GM12878 (cell line): ENCODE data around the gene KRTAP4-7. TPM values are rescaled to one million over a fixed set of nuclear protein-coding genes. Genes with fewer than 3 reads are reported as not detected.
"Not testable (repeated sequence)": the region's sequence is repeated elsewhere in the genome, so short reads cannot be mapped to it uniquely, and the experiment has no call there.

ENCODE experiments used
- ATAC-seq: fragments of 200-7000 bp; cut with Tn5 transposase; 3 replicates; pipeline ENCODE4 v1.9.1; 2020; ENCODE audit warnings: mild to moderate bottlenecking, moderate library complexity
- BruUV-seq: library from RNA; stranded (reverse); fragments of 400-500 nt; replicated peaks from 2 replicates; lab custom pipeline; 2021; lab: Mats Ljungman, UMichigan
- CTCF ChIA-PET: fragments of 300-600 bp; sonication (Branson Sonifier 250); formaldehyde crosslinking; extraction: SDS; loops from one replicate; lab custom pipeline; 2021; ENCODE audit warnings: inconsistent platforms; lab: Yijun Ruan, JAX
- POLR2A ChIA-PET: fragments of 350-600 bp; formaldehyde crosslinking; extraction: SDS; loops from one replicate; lab custom pipeline; 2021; ENCODE audit warnings: inconsistent platforms; lab: Charles Lee
- RAD21 ChIA-PET: fragments of 300-600 bp; sonication (Branson Sonifier 250); formaldehyde crosslinking; loops from one replicate; lab custom pipeline; 2023; ENCODE audit warnings: antibody characterized with exemption; ENCODE audit not compliant: unreplicated experiment; lab: Charles Lee
- SMC1A ChIA-PET: fragments of 300-600 bp; sonication (Branson Sonifier 250); formaldehyde crosslinking; loops from one replicate; lab custom pipeline; 2023; ENCODE audit not compliant: unreplicated experiment, uncharacterized antibody; lab: Charles Lee
- DNase-seq: peaks from one replicate; pipeline ENCODE4 v3.0.0-alpha.2; 2011; ENCODE audit warnings: low read depth, low spot score
- FAIRE-seq: peaks from 3 replicates; lab custom pipeline; 2011; peaks lifted over from hg19 to GRCh38; lab: Jason Lieb, UNC
- H2AFZ ChIP-seq: 2 replicates; pipeline ENCODE4 v1.6.0; 2011; ENCODE audit warnings: low read depth, low read length, control low read depth; ENCODE audit not compliant: control insufficient read depth
- H3K27ac ChIP-seq: 2 replicates; pipeline ENCODE4 v1.5.1; 2011; ENCODE audit warnings: control low read depth; ENCODE audit not compliant: control insufficient read depth, insufficient read depth
- H3K27me3 ChIP-seq, 2 experiments: replicated peaks in 1 of 2; 2 replicates each; pipeline versions ENCODE4 v1.6.0 to v1.6.1; 2011; ENCODE audit warnings: low read length in 1 of 2; ENCODE audit not compliant: control insufficient read depth in 2 of 2, insufficient read depth in 2 of 2
- H3K36me3 ChIP-seq, 2 experiments: 2 replicates each; pipeline ENCODE4 v1.5.1; 2011; ENCODE audit warnings: low read length in 1 of 2; ENCODE audit not compliant: control insufficient read depth in 2 of 2, insufficient read depth in 2 of 2
- H3K4me1 ChIP-seq: 2 replicates; pipeline ENCODE4 v1.6.1; 2011; ENCODE audit warnings: mild to moderate bottlenecking, low read length, moderate library complexity, mixed read lengths; ENCODE audit not compliant: control insufficient read depth, insufficient read depth
- H3K4me2 ChIP-seq: 2 replicates; pipeline ENCODE4 v1.6.0; 2011; ENCODE audit warnings: control low read depth; ENCODE audit not compliant: control insufficient read depth, insufficient read depth
- H3K4me3 ChIP-seq: fragments of 200-600 bp; sonication (generic); 2 replicates; pipeline ENCODE4 v1.5.1; 2016
- H3K79me2 ChIP-seq: 2 replicates; pipeline ENCODE4 v1.6.0; 2011; ENCODE audit warnings: low read length; ENCODE audit not compliant: control insufficient read depth, insufficient read depth
- H3K9ac ChIP-seq: 2 replicates; pipeline ENCODE4 v1.8.0; 2011; ENCODE audit warnings: low read length, control low read depth, mixed read lengths; ENCODE audit not compliant: control insufficient read depth, insufficient read depth
- H3K9me3 ChIP-seq: replicated peaks from 3 replicates; pipeline ENCODE4 v1.5.1; 2011; ENCODE audit warnings: mild to moderate bottlenecking, low read length; ENCODE audit not compliant: control insufficient read depth, insufficient read depth
- H4K20me1 ChIP-seq: 2 replicates; pipeline ENCODE4 v1.6.0; 2011; ENCODE audit not compliant: control insufficient read depth, insufficient read depth
- CHD1 ChIP-seq: IDR thresholded peaks from 2 replicates; pipeline ENCODE4 v1.6.1; 2012; ENCODE audit warnings: low read depth, low read length, improper control_type of control experiment
- EP300 ChIP-seq, 2 experiments: fragments of 150-350 bp in 1 of 2; IDR thresholded peaks; 2 replicates each; pipeline ENCODE4 v1.6.1; 2011 to 2012; ENCODE audit warnings: low read depth in 2 of 2, low read length in 2 of 2, borderline replicate concordance in 1 of 2, improper control_type of control experiment in 1 of 2, inconsistent platforms in 1 of 2; ENCODE audit not compliant: control insufficient read depth in 1 of 2
- KDM1A ChIP-seq: fragments of 200-600 bp; sonication (generic); IDR thresholded peaks from 2 replicates; pipeline ENCODE4 v1.6.1; 2016; ENCODE audit warnings: borderline replicate concordance
- MEF2A ChIP-seq: IDR thresholded peaks from 2 replicates; pipeline ENCODE4 v1.6.1; 2011; ENCODE audit warnings: low read depth, mild to moderate bottlenecking, low read length, moderate library complexity; ENCODE audit not compliant: insufficient read depth
- MXI1 ChIP-seq: fragments of 150-350 bp; IDR thresholded peaks from 2 replicates; pipeline ENCODE4 v1.6.1; 2011; ENCODE audit warnings: low read depth, mild to moderate bottlenecking, inconsistent platforms, low read length, improper control_type of control experiment
- MYC ChIP-seq: IDR thresholded peaks from 2 replicates; pipeline ENCODE4 v1.6.1; 2011; ENCODE audit warnings: mild to moderate bottlenecking, low read length, moderate library complexity, inconsistent platforms; ENCODE audit not compliant: insufficient read depth, insufficient replicate concordance, insufficient read length, severe bottlenecking
- NR2C2 ChIP-seq: IDR thresholded peaks from 2 replicates; pipeline ENCODE4 v1.6.1; 2011; ENCODE audit warnings: borderline replicate concordance, low read depth; ENCODE audit not compliant: control insufficient read depth, insufficient read length
- PAX8 ChIP-seq: fragments of 450-650 bp; IDR thresholded peaks from 2 replicates; pipeline ENCODE4 v1.6.1; 2017; ENCODE audit warnings: mild to moderate bottlenecking, moderate library complexity
- RELA ChIP-seq: fragments of 450-650 bp; IDR thresholded peaks from 2 replicates; pipeline ENCODE4 v1.8.0; 2014; ENCODE audit warnings: borderline replicate concordance; ENCODE audit not compliant: partially characterized antibody
- RUNX3 ChIP-seq: IDR thresholded peaks from 2 replicates; pipeline ENCODE4 v1.6.1; 2012; ENCODE audit warnings: low read length, inconsistent platforms
- SPI1 ChIP-seq: IDR thresholded peaks from 2 replicates; pipeline ENCODE4 v1.6.1; 2011; ENCODE audit warnings: low read depth, mild to moderate bottlenecking, low read length, moderate library complexity, borderline replicate concordance; ENCODE audit not compliant: insufficient read depth
- STAT1 ChIP-seq: fragments of 450-650 bp; conservative IDR thresholded peaks from 2 replicates; pipeline ENCODE4 v1.6.1; 2014; ENCODE audit warnings: antibody characterized with exemption, mild to moderate bottlenecking
- STAT3 ChIP-seq: IDR thresholded peaks from 2 replicates; pipeline ENCODE4 v1.6.1; 2011; ENCODE audit warnings: low read depth, low read length, improper control_type of control experiment
- ZBED1 ChIP-seq: IDR thresholded peaks from 2 replicates; pipeline ENCODE4 v1.6.1; 2016; ENCODE audit warnings: borderline replicate concordance
- WGBS: methylation state at CpG from one replicate; pipeline ENCODE4 v1.1.6; 2016; ENCODE audit warnings: low lambda C conversion rate; ENCODE audit not compliant: insufficient replicate concordance, insufficient coverage; ENCODE audit errors: missing lambda C conversion rate; 5-methylcytosine and 5-hydroxymethylcytosine counted together
- in situ Hi-C: fragments of 300-500 bp; cut with MboI; formaldehyde crosslinking; loops from 9 replicates; pipeline ENCODE4 v1.14.3; 2018; ENCODE audit warnings: mixed read lengths
- intact Hi-C: fragments of 100-400 bp; cut with micrococcal nuclease; formaldehyde crosslinking; loops from one replicate; pipeline ENCODE4 v1.14.2; 2022; ENCODE audit not compliant: unreplicated experiment
- polyA plus RNA-seq, 11 experiments: library from polyadenylated mRNA; depleted of rRNA in 4 of 11; unstranded in 6 of 11; stranded (reverse) in 5 of 11; fragments of >200 nt; fragmentation: Nextera tagmentation in 4 of 11; fragmentation: Illumina TruSeq in 1 of 11; extraction: Ambion mirVana in 4 of 11; extraction: Trizol in 1 of 11; gene quantifications; 1 replicate in 1 of 11; 2 replicates in 10 of 11; pipeline versions ENCODE4 v1.2.1 to v1.2.3, GENCODE V29; 2011 to 2016; ENCODE audit warnings: inconsistent platforms in 2 of 11, missing spikeins in 2 of 11, low read depth in 1 of 11
- total RNA-seq, 4 experiments: library from RNA; depleted of rRNA in 3 of 4; stranded (reverse); fragments of >200 nt in 3 of 4; fragmentation: Illumina TruSeq in 1 of 4; extraction: Trizol in 1 of 4; gene quantifications; 2 replicates each; pipeline versions ENCODE4 v1.2.1 to v1.2.3, GENCODE V29; 2013 to 2021
- TF ChIP-seq, protein P1 (sequence below): fragments of 450-650 bp; IDR thresholded peaks from 2 replicates; pipeline ENCODE4 v1.6.1; 2014; ENCODE audit warnings: mild to moderate bottlenecking
- TF ChIP-seq, protein P2 (sequence below): IDR thresholded peaks from 2 replicates; pipeline ENCODE4 v1.6.1; 2012; ENCODE audit warnings: low read depth, low read length, improper control_type of control experiment

KRTAP4-7 gene
- total and polyA plus RNA-seq, 10 of the 15 experiments (the other 5 are each of a cell fraction or from before 2014, with no cell fraction given) = not detected

DNA sequence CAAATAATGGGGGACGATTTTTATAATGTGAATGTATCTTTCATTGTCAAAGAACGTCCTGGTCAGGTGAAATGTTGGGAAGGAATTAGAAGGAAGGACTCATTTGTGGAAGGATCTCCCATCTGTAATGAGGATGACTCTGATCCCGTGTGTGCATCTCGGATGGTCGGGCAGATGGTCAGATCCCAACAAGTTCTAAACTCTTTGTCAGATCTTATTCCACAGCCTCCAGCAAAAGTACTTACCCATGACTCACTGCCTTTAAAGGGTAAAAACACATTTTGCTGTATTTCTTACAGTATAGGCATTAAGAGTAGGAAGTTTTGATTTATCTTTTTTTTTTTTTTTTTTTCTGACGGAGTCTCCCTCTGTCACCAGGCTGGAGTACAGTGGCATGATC, 14.5 kb downstream of the KRTAP4-7 start:
- no peak for FAIRE-seq
- intact Hi-C loops = no loop called here
- in situ Hi-C loops = no loop called here
- SMC1A ChIA-PET = no interaction called here
- Histone ChIP-seq H4K20me1 (no peaks in the 10 kb centered on the region), H3K27me3 (no peaks in the 10 kb centered on the region; a peak in 2 of 4 replicates), H3K4me2 (no peak overlapping the region), H3K4me1 (no peaks in the 10 kb centered on the region), H3K9ac (no peak overlapping the region), H3K4me3 (no peak overlapping the region)
- ATAC-seq = no peak
- CTCF ChIA-PET = no interaction called here
- POLR2A ChIA-PET = no interaction called here
- no TSS peak for BruUV-seq
- TF ChIP-seq MYC = no peak
- TF ChIP-seq EP300 (IDR thresholded peaks at IDR 0.05; ENCODE audit: borderline replicate concordance in 1 of 2, control insufficient read depth in 1 of 2, low read depth in 2 of 2, low read length in 2 of 2) = no peak
- TF ChIP-seq NR2C2 = no peak
- no peak for TF ChIP-seq STAT3
- TF ChIP-seq RUNX3 = no peak
- TF ChIP-seq KDM1A = no peak
- no peak for TF ChIP-seq PAX8
- no peak for TF ChIP-seq MEF2A
- no peak for TF ChIP-seq SPI1
- no peak for TF ChIP-seq CHD1
- TF ChIP-seq MXI1 = no peak
- TF ChIP-seq, protein P1, sequence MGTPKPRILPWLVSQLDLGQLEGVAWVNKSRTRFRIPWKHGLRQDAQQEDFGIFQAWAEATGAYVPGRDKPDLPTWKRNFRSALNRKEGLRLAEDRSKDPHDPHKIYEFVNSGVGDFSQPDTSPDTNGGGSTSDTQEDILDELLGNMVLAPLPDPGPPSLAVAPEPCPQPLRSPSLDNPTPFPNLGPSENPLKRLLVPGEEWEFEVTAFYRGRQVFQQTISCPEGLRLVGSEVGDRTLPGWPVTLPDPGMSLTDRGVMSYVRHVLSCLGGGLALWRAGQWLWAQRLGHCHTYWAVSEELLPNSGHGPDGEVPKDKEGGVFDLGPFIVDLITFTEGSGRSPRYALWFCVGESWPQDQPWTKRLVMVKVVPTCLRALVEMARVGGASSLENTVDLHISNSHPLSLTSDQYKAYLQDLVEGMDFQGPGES = no peak
- TF ChIP-seq, protein P2, sequence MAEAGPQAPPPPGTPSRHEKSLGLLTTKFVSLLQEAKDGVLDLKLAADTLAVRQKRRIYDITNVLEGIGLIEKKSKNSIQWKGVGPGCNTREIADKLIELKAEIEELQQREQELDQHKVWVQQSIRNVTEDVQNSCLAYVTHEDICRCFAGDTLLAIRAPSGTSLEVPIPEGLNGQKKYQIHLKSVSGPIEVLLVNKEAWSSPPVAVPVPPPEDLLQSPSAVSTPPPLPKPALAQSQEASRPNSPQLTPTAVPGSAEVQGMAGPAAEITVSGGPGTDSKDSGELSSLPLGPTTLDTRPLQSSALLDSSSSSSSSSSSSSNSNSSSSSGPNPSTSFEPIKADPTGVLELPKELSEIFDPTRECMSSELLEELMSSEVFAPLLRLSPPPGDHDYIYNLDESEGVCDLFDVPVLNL = no peak
- no peak for TF ChIP-seq STAT1
- TF ChIP-seq RELA = no peak
- no peak for TF ChIP-seq ZBED1
- TF ChIP-seq, all 136 proteins: peak for 0
- DNase-seq = no peak
- RAD21 ChIA-PET = no interaction called here
- no peaks in the 10 kb centered on the region for H3K36me3 ChIP-seq
- WGBS = 7% methylated on average over 5 of the region's 6 CpGs
- no peaks in the 10 kb centered on the region for H3K9me3 ChIP-seq
- no peak overlapping the region for H2AFZ ChIP-seq
- no peak overlapping the region for H3K27ac ChIP-seq
- no peaks in the 10 kb centered on the region for H3K79me2 ChIP-seq

DNA sequence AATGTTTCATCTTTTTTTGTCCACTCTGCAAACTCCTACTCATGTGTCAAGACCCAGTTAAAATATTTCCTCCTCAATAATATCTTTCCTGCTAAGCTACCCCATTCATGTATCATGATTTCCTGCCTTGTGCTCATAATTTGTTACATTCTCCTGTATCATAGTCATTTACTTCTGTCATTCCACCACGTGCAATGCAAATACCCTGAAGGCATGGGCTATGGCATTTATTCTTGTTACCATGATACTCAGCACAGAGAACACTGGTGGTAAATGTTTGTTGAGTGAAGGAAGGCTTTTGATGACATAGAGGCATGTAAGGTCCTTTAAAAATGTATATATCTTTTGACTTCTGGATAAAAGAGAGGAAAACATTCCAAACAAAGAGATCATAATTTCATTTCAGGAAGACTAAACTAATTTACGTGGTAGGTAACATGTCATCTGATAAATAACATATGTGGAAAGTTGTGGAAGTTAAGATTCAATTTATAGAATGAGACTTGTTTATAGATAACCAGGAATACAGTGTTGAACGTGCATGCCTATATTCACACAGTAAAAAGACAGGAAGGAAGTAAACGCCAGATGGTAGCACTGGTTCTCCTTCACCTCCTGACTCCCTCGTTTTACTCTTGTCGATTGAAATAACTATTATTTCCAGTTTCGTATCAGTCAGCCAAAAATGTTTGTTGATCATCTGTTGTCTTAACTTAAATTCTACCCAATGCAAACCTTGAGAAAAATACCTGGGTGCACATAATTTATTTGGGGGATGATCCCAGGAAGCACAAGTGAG, 15.9 kb downstream of the KRTAP4-7 start:
- ATAC-seq, SMC1A ChIA-PET, DNase-seq, CTCF ChIA-PET, BruUV-seq, H3K4me2 ChIP-seq, H3K4me3 ChIP-seq, in situ Hi-C loops, FAIRE-seq, H3K9me3 ChIP-seq, H3K9ac ChIP-seq, H3K27ac ChIP-seq, intact Hi-C loops, H2AFZ ChIP-seq, H3K4me1 ChIP-seq, POLR2A ChIA-PET, H3K36me3 ChIP-seq, H3K27me3 ChIP-seq, H4K20me1 ChIP-seq, RAD21 ChIA-PET, H3K79me2 ChIP-seq: not testable (repeated sequence)
- 0% methylated on average over 7 of the region's 7 CpGs for WGBS
